SU-DHL-6 (cell line): ENCODE measurements around the gene MTMR3.

Experiments used
- EZH2phosphoT487 ChIP-seq: fragments of 200-600 bp; sonication (generic), shearing (Covaris generic); conservative IDR thresholded peaks from 2 replicates; pipeline ENCODE4 v1.6.1; 2018; ENCODE audit warnings: mild to moderate bottlenecking, antibody characterized with exemption, low read length, moderate library complexity, mixed read lengths
- TF ChIP-seq, protein P1 (sequence below): fragments of 200-600 bp; sonication (generic); IDR thresholded peaks from one replicate; pipeline ENCODE4 v1.5.1; 2017; ENCODE audit warnings: antibody characterized with exemption, mild to moderate bottlenecking, low read length, moderate library complexity; ENCODE audit not compliant: insufficient read depth, poor library complexity, severe bottlenecking

DNA sequence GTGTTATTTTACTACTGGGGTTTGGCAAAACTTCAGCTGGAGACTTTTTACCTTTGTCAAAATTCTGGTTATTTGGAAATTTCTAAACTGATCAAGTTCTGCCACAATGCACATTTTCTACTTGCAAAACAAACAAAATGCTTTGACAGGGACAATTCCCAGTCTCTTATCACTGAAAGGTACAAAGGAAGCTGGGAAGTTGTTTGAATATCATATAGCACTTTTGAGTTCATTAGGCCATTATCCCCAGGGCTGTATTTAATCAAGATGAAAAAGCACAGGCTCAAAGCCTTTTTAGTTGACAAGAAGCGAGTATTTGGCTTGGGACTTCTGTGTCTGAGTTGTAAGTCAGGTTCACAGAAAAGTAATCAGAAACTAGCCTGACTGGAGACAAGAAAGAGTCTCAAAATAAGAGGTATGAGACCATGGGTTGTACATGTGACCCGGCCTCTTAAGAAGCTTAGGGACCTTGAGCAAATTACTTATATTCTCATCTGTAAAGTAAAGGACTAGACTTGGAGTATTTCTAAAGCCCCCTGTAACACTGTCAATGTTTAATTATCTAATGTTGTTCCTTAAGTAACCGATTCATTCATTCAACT is 194.4 kb downstream of the MTMR3 start:
- no peak for TF ChIP-seq EZH2phosphoT487
- TF ChIP-seq, protein P1, sequence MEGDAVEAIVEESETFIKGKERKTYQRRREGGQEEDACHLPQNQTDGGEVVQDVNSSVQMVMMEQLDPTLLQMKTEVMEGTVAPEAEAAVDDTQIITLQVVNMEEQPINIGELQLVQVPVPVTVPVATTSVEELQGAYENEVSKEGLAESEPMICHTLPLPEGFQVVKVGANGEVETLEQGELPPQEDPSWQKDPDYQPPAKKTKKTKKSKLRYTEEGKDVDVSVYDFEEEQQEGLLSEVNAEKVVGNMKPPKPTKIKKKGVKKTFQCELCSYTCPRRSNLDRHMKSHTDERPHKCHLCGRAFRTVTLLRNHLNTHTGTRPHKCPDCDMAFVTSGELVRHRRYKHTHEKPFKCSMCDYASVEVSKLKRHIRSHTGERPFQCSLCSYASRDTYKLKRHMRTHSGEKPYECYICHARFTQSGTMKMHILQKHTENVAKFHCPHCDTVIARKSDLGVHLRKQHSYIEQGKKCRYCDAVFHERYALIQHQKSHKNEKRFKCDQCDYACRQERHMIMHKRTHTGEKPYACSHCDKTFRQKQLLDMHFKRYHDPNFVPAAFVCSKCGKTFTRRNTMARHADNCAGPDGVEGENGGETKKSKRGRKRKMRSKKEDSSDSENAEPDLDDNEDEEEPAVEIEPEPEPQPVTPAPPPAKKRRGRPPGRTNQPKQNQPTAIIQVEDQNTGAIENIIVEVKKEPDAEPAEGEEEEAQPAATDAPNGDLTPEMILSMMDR: no peak
